NCI-H128 (cell line): ENCODE data around the gene TEX36.
"Not testable (repeated sequence)": the region's sequence is repeated elsewhere in the genome, so short reads cannot be mapped to it uniquely, and the experiment has no call there.

Experiments
- DNase-seq: peaks from one replicate; lab custom pipeline; 2025; ENCODE audit not compliant: unreplicated experiment; lab: John Stamatoyannopoulos, UW

Gene TEX36

DNA sequence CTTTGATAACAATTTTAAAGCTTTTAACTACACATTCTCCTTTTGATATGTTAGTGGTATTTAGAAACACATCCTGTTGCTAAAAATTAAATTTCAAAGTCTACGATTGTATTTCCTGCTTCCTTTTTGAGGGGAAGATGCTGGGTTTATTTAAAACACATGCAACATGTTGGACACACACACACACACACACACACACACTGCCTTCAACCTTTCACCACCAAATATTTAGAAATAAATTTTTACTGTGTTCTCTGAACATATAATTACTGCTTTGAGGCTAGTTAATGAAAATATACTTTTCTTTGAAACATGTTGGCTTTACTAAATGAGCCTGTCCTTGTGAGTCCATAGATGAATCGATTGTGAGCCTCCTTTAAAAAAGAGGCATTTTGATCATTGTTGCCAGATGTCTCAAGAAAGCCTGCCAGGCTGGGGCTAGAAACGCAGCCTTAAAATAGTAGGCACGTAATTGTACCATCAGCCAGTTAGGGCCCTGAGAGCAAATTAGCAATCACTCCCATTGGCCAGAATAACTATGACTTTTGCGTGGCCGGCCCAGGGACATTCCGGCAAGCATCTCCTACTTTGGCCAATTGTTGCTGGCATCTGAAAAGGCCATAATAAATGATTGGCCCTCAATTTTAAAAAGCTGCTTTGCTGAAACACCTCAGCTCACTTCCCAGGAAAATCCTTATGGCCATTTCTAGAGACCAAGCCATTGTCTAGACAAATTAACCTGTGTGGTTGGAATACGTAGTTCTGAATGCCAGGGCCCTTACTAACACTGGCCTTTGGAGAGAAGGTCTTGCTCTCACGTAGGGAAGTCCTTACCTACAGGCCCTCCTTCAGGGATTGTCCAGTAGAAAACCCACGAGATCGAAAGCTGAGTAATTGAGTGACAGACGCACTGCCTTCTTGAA lies 9.9 kb upstream of the TEX36 start:
- no peak for DNase-seq

DNA sequence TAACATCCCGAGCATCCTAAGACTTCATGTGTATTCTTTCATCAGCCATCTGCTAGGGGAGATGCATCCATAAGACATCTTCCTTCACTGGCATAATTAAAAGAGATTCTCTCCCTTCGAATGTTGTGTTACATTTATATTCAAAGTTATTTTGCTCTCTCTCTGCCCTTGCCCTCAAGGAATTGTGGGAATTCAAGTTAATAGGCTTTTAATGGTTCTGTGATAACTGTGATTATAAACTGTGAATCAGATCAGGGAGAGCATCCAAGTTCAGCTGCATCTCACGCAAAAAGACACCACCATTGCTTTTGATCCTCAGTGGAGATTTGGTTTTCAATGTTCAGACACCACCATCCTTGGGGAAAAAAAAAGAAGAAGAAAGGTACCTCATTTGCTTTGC lies 9.2 kb upstream of the TEX36 start:
- no peak for DNase-seq

GRCh38 chr10:125691160-125691981 lies 8.4 kb upstream of the TEX36 start:
- DNase-seq, result no peak

- no peak for DNase-seq
Measured at GRCh38 chr10:125689955-125690569, 7.1 kb upstream of the TEX36 start.

DNA sequence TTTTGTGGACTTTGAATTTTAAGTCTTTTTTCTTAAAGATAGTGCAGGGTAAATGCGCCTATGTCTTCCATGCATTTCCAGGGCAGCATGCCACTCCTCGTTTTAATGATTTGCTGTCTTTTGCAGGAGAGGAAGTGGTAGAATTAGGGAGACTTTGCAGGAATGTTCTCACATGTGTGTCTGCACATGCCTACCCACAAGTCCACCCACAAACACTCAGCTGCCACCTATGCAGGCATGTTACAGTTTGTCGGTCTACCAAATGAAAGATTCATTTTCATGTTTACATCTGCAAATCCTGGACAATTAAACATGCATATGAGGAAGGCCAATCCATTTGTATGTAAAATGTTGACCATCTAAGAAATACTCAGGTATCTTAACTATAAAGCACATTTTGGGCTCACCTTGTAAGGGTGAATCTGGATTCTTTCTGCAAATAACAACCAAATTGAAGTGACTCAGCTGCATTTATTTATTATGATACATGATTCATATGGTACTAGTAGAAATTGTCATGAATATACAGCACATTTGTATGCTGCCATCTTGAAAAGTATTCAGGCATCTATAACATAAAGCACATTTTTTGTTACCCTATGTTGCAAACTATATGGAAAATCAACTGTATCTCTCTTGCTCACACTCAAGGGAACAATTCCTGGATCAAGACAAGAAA lies 4.7 kb upstream of the TEX36 start:
- DNase-seq, result no peak

DNA sequence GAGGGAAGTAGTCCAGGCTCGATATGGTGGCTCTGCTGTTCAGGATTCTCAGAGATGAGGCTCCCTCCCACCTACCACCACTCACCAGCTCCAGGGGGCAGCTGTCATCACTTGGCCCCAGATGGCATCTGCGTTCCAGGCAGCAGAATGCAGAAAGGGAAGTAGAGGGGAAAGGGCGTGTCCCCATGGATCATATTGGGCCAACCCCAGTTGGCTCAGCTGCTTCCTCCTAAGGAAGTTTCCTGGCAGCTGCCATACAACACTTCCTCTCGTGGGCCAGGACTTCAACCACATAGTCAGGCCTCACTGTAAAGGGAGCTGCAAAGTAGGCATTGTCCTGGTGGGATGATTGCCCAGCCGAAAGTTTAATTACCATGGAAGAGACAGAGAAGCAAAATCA lies 1.6 kb upstream of the TEX36 start:
- no peak for DNase-seq

GRCh38 chr10:125683821-125684220 lies 858 bp upstream of the TEX36 start:
- DNase-seq, result no peak

- DNase-seq, result no peak
Measured at GRCh38 chr10:125679436-125679835, 3.5 kb downstream of the TEX36 start.

- no peak for DNase-seq
Measured at GRCh38 chr10:125672884-125673283, 10.1 kb downstream of the TEX36 start.

- DNase-seq, result no peak
Measured at GRCh38 chr10:125662584-125662983, 20.4 kb downstream of the TEX36 start.

GRCh38 chr10:125661941-125662515 lies 20.9 kb downstream of the TEX36 start:
- DNase-seq, result no peak

- DNase-seq, result no peak
Measured at GRCh38 chr10:125661431-125661940, 21.5 kb downstream of the TEX36 start.

DNA sequence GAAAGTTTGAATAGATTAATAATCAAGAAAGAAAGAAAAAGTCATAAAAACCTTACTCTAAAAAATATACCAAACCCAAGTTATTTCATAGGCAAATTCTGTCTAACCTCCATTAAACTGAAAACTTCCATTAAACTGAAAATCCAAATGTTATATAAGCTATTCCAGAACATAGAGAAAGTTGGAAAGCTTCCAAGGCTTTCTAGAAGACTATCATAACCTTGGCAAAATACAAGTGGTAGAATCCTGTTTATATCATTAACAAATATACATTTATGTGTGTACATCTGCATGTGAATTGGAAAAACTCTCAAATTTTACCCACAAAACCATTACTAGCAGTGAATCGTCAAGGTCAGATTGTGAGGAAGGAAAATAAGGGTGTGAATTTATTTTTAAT lies 23.9 kb downstream of the TEX36 start:
- DNase-seq, result no peak

DNA sequence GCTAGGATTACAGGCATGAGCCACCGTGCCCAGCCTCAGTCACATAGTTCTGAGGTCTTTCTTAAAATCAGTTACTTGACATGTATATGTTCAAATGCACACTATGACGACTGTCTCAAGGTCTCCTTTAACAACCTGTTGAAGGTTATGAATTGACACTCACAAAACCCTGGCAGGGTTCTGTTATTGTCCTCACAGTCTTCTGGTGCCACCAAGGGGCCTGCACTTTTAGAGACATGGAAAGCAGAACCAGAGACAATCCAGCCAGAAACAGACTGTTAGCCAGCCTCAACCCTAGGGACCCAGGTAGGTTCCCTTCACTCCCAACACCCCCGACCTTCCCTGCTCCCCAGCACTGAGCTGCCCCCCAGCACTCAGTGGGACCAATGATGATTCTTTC lies 26.4 kb downstream of the TEX36 start:
- no peak for DNase-seq

GRCh38 chr10:125653113-125653512 lies 29.9 kb downstream of the TEX36 start:
- DNase-seq, result not testable (repeated sequence)

DNA sequence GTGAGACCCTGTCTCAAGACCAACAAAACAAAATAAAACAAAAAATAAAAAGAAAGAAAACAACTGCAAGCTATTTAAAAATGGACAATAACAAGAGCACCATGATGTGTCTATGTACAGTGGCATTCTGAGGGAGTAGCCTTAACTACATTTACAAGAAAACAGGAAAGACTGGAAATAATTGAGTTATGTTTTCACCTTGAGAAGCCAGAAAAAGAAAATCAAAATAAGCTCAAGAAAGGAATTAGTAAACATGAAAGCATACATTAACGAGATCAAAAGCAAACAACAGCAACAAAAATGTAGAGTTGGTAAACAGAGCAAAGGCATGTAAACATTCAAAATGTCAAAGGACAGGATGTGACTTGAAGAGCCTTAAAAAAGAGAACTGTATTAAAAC lies 36.7 kb downstream of the TEX36 start:
- no peak for DNase-seq

DNA sequence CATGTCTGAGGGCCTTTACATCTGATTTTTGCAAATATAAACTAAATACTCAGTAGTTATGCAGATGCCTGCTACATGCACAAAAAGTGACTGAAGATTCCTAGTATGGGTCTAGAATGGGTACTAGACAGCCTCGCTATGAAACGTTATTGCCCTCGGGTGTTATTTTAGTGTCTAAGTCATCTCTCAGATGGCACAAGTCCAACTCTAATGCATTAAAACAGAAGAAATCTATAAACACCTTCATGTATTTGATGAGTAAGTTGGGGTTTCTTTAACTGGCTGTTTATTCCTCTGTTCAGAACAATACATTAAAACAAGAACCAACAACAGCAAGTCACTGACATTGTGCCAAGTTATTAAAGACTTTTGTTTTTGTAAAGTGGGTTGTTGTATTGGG lies 41.6 kb downstream of the TEX36 start:
- no peak for DNase-seq

- DNase-seq, result no peak
Measured at GRCh38 chr10:125640653-125641052, 42.3 kb downstream of the TEX36 start.

- DNase-seq, result no peak
Measured at GRCh38 chr10:125639846-125640245, 43.1 kb downstream of the TEX36 start.

GRCh38 chr10:125638555-125638954 lies 44.4 kb downstream of the TEX36 start:
- no peak for DNase-seq

DNA sequence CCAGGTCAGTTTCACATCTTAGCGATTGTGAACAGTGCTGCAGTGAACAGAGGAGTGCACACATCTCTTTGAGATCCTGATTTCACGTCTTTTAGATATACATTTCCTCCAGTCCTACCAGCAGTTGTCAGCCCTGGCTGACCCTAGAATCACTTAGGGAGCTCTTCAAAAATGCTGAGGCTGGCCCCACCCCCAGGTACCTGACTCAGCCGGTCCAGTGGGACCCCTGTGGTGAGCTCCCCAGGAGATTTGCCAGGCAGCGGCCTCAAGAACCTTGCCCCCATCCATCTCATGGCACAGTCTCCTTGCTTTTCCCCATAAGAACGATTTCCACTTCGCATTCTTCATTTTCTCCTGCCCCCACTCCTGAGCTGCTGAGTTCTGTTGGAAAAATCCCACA lies 45.5 kb downstream of the TEX36 start:
- DNase-seq, result no peak
